OCI-LY7 (cell line): ENCODE data around the gene DGKE. TPM values are rescaled to one million over a fixed set of nuclear protein-coding genes. Genes with fewer than 3 reads are reported as not detected.
A peak's percentile ranks its signal among the peaks of the same experiment; 100 is the strongest.

Experiments used
- BruUV-seq: library from RNA; stranded (reverse); fragments of 400-500 nt; replicated peaks from 2 replicates; lab custom pipeline; 2021; lab: Mats Ljungman, UMichigan
- CTCF ChIA-PET: fragments of 300-600 bp; sonication (Branson Sonifier 250); formaldehyde crosslinking; loops from one replicate; lab custom pipeline; 2022; ENCODE audit warnings: antibody characterized with exemption; ENCODE audit not compliant: unreplicated experiment; lab: Charles Lee
- POLR2A ChIA-PET: fragments of 300-600 bp; sonication (Branson Sonifier 250); formaldehyde crosslinking; loops from one replicate; lab custom pipeline; 2022; ENCODE audit warnings: antibody characterized with exemption; lab: Charles Lee
- DNase-seq: peaks from one replicate; pipeline ENCODE4 v3.0.0-alpha.2; 2015; ENCODE audit warnings: low spot score
- H2AFZ ChIP-seq: fragments of 200-600 bp; sonication (generic), shearing (Covaris generic); 2 replicates; pipeline ENCODE4 v1.6.1; 2014; ENCODE audit warnings: mild to moderate bottlenecking, antibody characterized with exemption, low read length, moderate library complexity
- H3K27ac ChIP-seq: fragments of 200-600 bp; sonication (generic); 2 replicates; pipeline ENCODE4 v1.5.1; 2014; ENCODE audit warnings: mixed run types, low read depth, mild to moderate bottlenecking, moderate library complexity, low read length, inconsistent platforms; ENCODE audit not compliant: poor library complexity, severe bottlenecking
- H3K36me3 ChIP-seq: fragments of 200-600 bp; sonication (generic); 2 replicates; pipeline ENCODE4 v1.6.1; 2014; ENCODE audit warnings: mild to moderate bottlenecking, antibody characterized with exemption, low read length, moderate library complexity, mixed read lengths; ENCODE audit not compliant: insufficient read depth
- H3K4me1 ChIP-seq: fragments of 200-600 bp; sonication (generic); 2 replicates; pipeline ENCODE4 v1.5.1; 2014; ENCODE audit warnings: mild to moderate bottlenecking, low read length; ENCODE audit not compliant: insufficient read depth, poor library complexity, severe bottlenecking
- H3K4me2 ChIP-seq: fragments of 200-600 bp; sonication (generic); 2 replicates; pipeline ENCODE4 v1.6.1; 2014; ENCODE audit warnings: mild to moderate bottlenecking, low read length
- H3K4me3 ChIP-seq: fragments of 200-600 bp; sonication (generic); 2 replicates; pipeline ENCODE4 v1.5.1; 2014; ENCODE audit warnings: mild to moderate bottlenecking, low read depth, low read length; ENCODE audit not compliant: poor library complexity, severe bottlenecking
- H3K79me2 ChIP-seq: fragments of 200-600 bp; sonication (generic); 2 replicates; pipeline ENCODE4 v1.6.1; 2016; ENCODE audit warnings: low read depth, mild to moderate bottlenecking, low read length, moderate library complexity, mixed read lengths; ENCODE audit not compliant: insufficient read depth
- H3K9me2 ChIP-seq: fragments of 200-600 bp; sonication (generic); 2 replicates; pipeline ENCODE4 v1.6.1; 2016; ENCODE audit warnings: mild to moderate bottlenecking, low read length, mixed read lengths; ENCODE audit not compliant: insufficient read depth
- H3K9me3 ChIP-seq: fragments of 200-600 bp; sonication (generic); 2 replicates; pipeline ENCODE4 v1.6.1; 2014; ENCODE audit warnings: mild to moderate bottlenecking, mixed run types, low read length, mixed read lengths
- H4K20me1 ChIP-seq: fragments of 200-600 bp; sonication (generic); 2 replicates; pipeline ENCODE4 v1.6.1; 2014; ENCODE audit warnings: mild to moderate bottlenecking, antibody characterized with exemption, low read length, moderate library complexity, mixed read lengths; ENCODE audit not compliant: insufficient read depth
- CTCF ChIP-seq: fragments of 200-600 bp; sonication (generic); conservative IDR thresholded peaks from 2 replicates; pipeline ENCODE4 v1.5.1; 2014; ENCODE audit warnings: mild to moderate bottlenecking, antibody characterized with exemption, low read length, moderate library complexity, mixed read lengths
- EZH2phosphoT487 ChIP-seq: fragments of 200-600 bp; sonication (generic); IDR thresholded peaks from 2 replicates; pipeline ENCODE4 v1.6.1; 2018; ENCODE audit warnings: low read depth, borderline replicate concordance, mild to moderate bottlenecking, mixed run types, antibody characterized with exemption, low read length, moderate library complexity, mixed read lengths
- intact Hi-C: fragments of 100-400 bp; cut with micrococcal nuclease; formaldehyde crosslinking; loops from one replicate; pipeline ENCODE4 v1.10.0; 2022; ENCODE audit not compliant: unreplicated experiment
- total RNA-seq, 2 experiments: library from RNA; depleted of rRNA in 1 of 2; stranded (reverse); fragments of >200 nt in 1 of 2; shearing (Covaris generic) in 1 of 2; gene quantifications; 2 replicates each; pipeline ENCODE4 v1.2.3, GENCODE V29; 2014 to 2022

Gene DGKE
- total RNA-seq, 2 experiments from 2014 or later = 8.6 to 21.4 TPM

GRCh38 chr17:56834380-56835263 is 671 bp downstream of the DGKE start:
- DNase-seq = peak; percentile 69
- peaks cover 44% of the 10 kb centered on the region; the same call in 1 of the 2 replicates for H3K79me2 ChIP-seq
- peaks cover 32% of the 10 kb centered on the region for H3K36me3 ChIP-seq
- H3K9me2 ChIP-seq = no peaks in the 10 kb centered on the region
- peak overlapping the region; percentile 77 for H3K4me3 ChIP-seq
- peak overlapping the region; percentile 1 for H3K27ac ChIP-seq
- BruUV-seq = no TSS peak
- H3K4me2 ChIP-seq = peak overlapping the region; percentile 81
- intact Hi-C loops = loop anchor here (5.0 kb wide), 4 partner anchors 78 to 1412 kb away; partner anchors contain the start of genes AKAP1, MMD and TRIM25
- H2AFZ ChIP-seq = peak overlapping the region; percentile 46; the same call in 1 of the 2 replicates
- TF ChIP-seq EZH2phosphoT487 = no peak
- no peak for TF ChIP-seq CTCF
- POLR2A ChIA-PET = interaction anchor here (0.6 to 2.7 kb wide), 5 partner anchors 10 to 647 kb away, joined by 3 to 10 read pairs (median 4); no protein-coding TSS in a partner anchor
- peaks cover 59% of the 10 kb centered on the region for H3K4me1 ChIP-seq
- H4K20me1 ChIP-seq = peaks cover 7% of the 10 kb centered on the region; the same call in 1 of the 2 replicates
- H3K9me3 ChIP-seq = no peaks in the 10 kb centered on the region
- CTCF ChIA-PET = interaction anchor here (0.7 kb wide), 1 partner anchor 124 kb away, joined by 9 read pairs; no protein-coding TSS in a partner anchor

GRCh38 chr17:56835264-56835585 is 1.3 kb downstream of the DGKE start:
- Histone ChIP-seq H3K4me3 (peak overlapping the region; percentile 77), H3K4me2 (peak overlapping the region; percentile 81), H3K9me3 (no peaks in the 10 kb centered on the region), H3K27ac (no peak overlapping the region), H3K79me2 (peaks cover 41% of the 10 kb centered on the region; the same call in 1 of the 2 replicates), H3K4me1 (peaks cover 59% of the 10 kb centered on the region), H4K20me1 (peaks cover 7% of the 10 kb centered on the region; the same call in 1 of the 2 replicates), H2AFZ (peak overlapping the region; percentile 46; the same call in 1 of the 2 replicates), H3K36me3 (peaks cover 31% of the 10 kb centered on the region), H3K9me2 (no peaks in the 10 kb centered on the region)
- intact Hi-C loops = no loop called here
- no peak for DNase-seq
- CTCF ChIA-PET = no interaction called here
- TF ChIP-seq CTCF = no peak
- TF ChIP-seq EZH2phosphoT487 = no peak
- POLR2A ChIA-PET = interaction anchor here (0.6 to 2.7 kb wide), 5 partner anchors 10 to 647 kb away, joined by 3 to 10 read pairs (median 4); no protein-coding TSS in a partner anchor
- BruUV-seq = no TSS peak
